Nephron progenitor cell (in vitro differentiated cells): Measurements from ENCODE around the gene DRGX.

Source experiments
- DNase-seq: peaks from one replicate; pipeline ENCODE4 v3.0.0; 2021
- H3K27ac Mint-ChIP-seq: 2 replicates; pipeline ENCODE4 v1.8.0; 2021; ENCODE audit warnings: mild to moderate bottlenecking, moderate library complexity, mixed read lengths
- H3K27me3 Mint-ChIP-seq: 2 replicates; pipeline ENCODE4 v1.8.0; 2021; ENCODE audit warnings: mild to moderate bottlenecking, low read depth, mixed read lengths; ENCODE audit not compliant: poor library complexity
- H3K36me3 Mint-ChIP-seq: 2 replicates; pipeline ENCODE4 v1.8.0; 2021; ENCODE audit warnings: low read depth, mixed read lengths
- H3K4me1 Mint-ChIP-seq: 2 replicates; pipeline ENCODE4 v1.8.0; 2021; ENCODE audit warnings: mixed read lengths
- H3K4me3 Mint-ChIP-seq: 2 replicates; pipeline ENCODE4 v1.8.0; 2021; ENCODE audit warnings: mild to moderate bottlenecking, moderate library complexity, mixed read lengths
- H3K9me3 Mint-ChIP-seq: 2 replicates; pipeline ENCODE4 v1.8.0; 2021; ENCODE audit warnings: mild to moderate bottlenecking, moderate library complexity, mixed read lengths
- CTCF ChIP-seq: fragments of 200-600 bp; sonication (generic); IDR thresholded peaks from 2 replicates; pipeline ENCODE4 v1.5.0; 2021; ENCODE audit warnings: antibody characterized with exemption

DRGX gene

GRCh38 chr10:49377256-49377655 lies 18.6 kb downstream of the DRGX start:
- peaks cover 41% of the 10 kb centered on the region for H3K27me3 Mint-ChIP-seq
- H3K36me3 Mint-ChIP-seq: no peaks in the 10 kb centered on the region
- no peak for TF ChIP-seq CTCF
- no peak overlapping the region for H3K27ac Mint-ChIP-seq
- no peaks in the 10 kb centered on the region for H3K4me1 Mint-ChIP-seq
- no peak for DNase-seq
- no peaks in the 10 kb centered on the region for H3K9me3 Mint-ChIP-seq
- no peak overlapping the region for H3K4me3 Mint-ChIP-seq

- no peak for TF ChIP-seq CTCF
- H3K4me1 Mint-ChIP-seq: no peaks in the 10 kb centered on the region
- H3K4me3 Mint-ChIP-seq: no peak overlapping the region
- no peak for DNase-seq
- peaks cover 48% of the 10 kb centered on the region for H3K27me3 Mint-ChIP-seq
- no peaks in the 10 kb centered on the region for H3K9me3 Mint-ChIP-seq
- no peaks in the 10 kb centered on the region for H3K36me3 Mint-ChIP-seq
- no peak overlapping the region for H3K27ac Mint-ChIP-seq
Observed at GRCh38 chr10:49375611-49376010, 20.3 kb downstream of the DRGX start.

- Mint-ChIP-seq H3K27me3 (peaks cover 48% of the 10 kb centered on the region), H3K36me3 (no peaks in the 10 kb centered on the region), H3K4me3 (no peak overlapping the region), H3K27ac (no peak overlapping the region), H3K9me3 (no peaks in the 10 kb centered on the region), H3K4me1 (no peaks in the 10 kb centered on the region)
- no peak for DNase-seq
- TF ChIP-seq CTCF: no peak
Observed at GRCh38 chr10:49374740-49375139, 21.1 kb downstream of the DRGX start.

- no peak overlapping the region for H3K4me3 Mint-ChIP-seq
- H3K27me3 Mint-ChIP-seq: peaks cover 55% of the 10 kb centered on the region
- H3K36me3 Mint-ChIP-seq: no peaks in the 10 kb centered on the region
- no peaks in the 10 kb centered on the region for H3K4me1 Mint-ChIP-seq
- H3K9me3 Mint-ChIP-seq: no peaks in the 10 kb centered on the region
- no peak overlapping the region for H3K27ac Mint-ChIP-seq
- DNase-seq: no peak
- no peak for TF ChIP-seq CTCF
Observed at GRCh38 chr10:49373361-49373760, 22.5 kb downstream of the DRGX start.

- no peak overlapping the region for H3K27ac Mint-ChIP-seq
- no peaks in the 10 kb centered on the region for H3K4me1 Mint-ChIP-seq
- no peak for DNase-seq
- H3K9me3 Mint-ChIP-seq: no peaks in the 10 kb centered on the region
- no peaks in the 10 kb centered on the region for H3K36me3 Mint-ChIP-seq
- no peak for TF ChIP-seq CTCF
- no peak overlapping the region for H3K4me3 Mint-ChIP-seq
- peaks cover 47% of the 10 kb centered on the region for H3K27me3 Mint-ChIP-seq
Observed at GRCh38 chr10:49371967-49372366, 23.9 kb downstream of the DRGX start.

- no peak for TF ChIP-seq CTCF
- H3K4me1 Mint-ChIP-seq: no peaks in the 10 kb centered on the region
- H3K27me3 Mint-ChIP-seq: peaks cover 35% of the 10 kb centered on the region
- H3K4me3 Mint-ChIP-seq: no peak overlapping the region
- H3K36me3 Mint-ChIP-seq: no peaks in the 10 kb centered on the region
- H3K27ac Mint-ChIP-seq: no peak overlapping the region
- no peaks in the 10 kb centered on the region for H3K9me3 Mint-ChIP-seq
- no peak for DNase-seq
Observed at GRCh38 chr10:49370326-49371100, 25.4 kb downstream of the DRGX start.
